ENCODE data around the gene ZNF512B.

ZNF512B gene

GRCh38 chr20:63951398-63952209 lies 18.1 kb downstream of the ZNF512B start:
- no peak for DNase-seq

GRCh38 chr20:63950701-63951397 lies 18.9 kb downstream of the ZNF512B start:
- DNase-seq, result no peak

GRCh38 chr20:63947638-63948456 lies 21.9 kb downstream of the ZNF512B start:
- peak in 29 of 56 donors; percentile 9 to 73 (median 42) for DNase-seq

- DNase-seq, result no peak
Measured at GRCh38 chr20:63946986-63947637, 22.6 kb downstream of the ZNF512B start.

- no peak for DNase-seq
Measured at GRCh38 chr20:63945921-63946920, 23.5 kb downstream of the ZNF512B start.

- DNase-seq, result no peak
Measured at GRCh38 chr20:63945031-63945658, 24.6 kb downstream of the ZNF512B start.

- DNase-seq, result no peak
Measured at GRCh38 chr20:63944078-63944941, 25.4 kb downstream of the ZNF512B start.

- DNase-seq, result no peak
Measured at GRCh38 chr20:63943808-63944077, 26.0 kb downstream of the ZNF512B start.

GRCh38 chr20:63942969-63943807 lies 26.5 kb downstream of the ZNF512B start:
- no peak for DNase-seq

- peak in 5 of 56 donors; percentile 23 to 55 (median 33) for DNase-seq
Measured at GRCh38 chr20:63942250-63942951, 27.3 kb downstream of the ZNF512B start.

GRCh38 chr20:63941282-63942081 lies 28.2 kb downstream of the ZNF512B start:
- DNase-seq, result no peak

- DNase-seq, result no peak
Measured at GRCh38 chr20:63940472-63941266, 29.1 kb downstream of the ZNF512B start.

GRCh38 chr20:63940071-63940471 lies 29.7 kb downstream of the ZNF512B start:
- DNase-seq, result no peak

GRCh38 chr20:63939061-63939935 lies 30.4 kb downstream of the ZNF512B start:
- no peak for DNase-seq

Measured in amygdala (tissue), 56 donors.